ENCODE measurements around the gene GIMAP6.
"Not testable (repeated sequence)": the region's sequence is repeated elsewhere in the genome, so short reads cannot be mapped to it uniquely, and the experiment has no call there.

GIMAP6 gene

GRCh38 chr7:150631866-150632864, at the start of gene GIMAP6:
TSS of gene GIMAP6 (minus strand) at chr7:150632385. CDS start at chr7:150630142, 2,243 bp downstream.
- no peak for DNase-seq (ENCODE audit: low spot score)

GRCh38 chr7:150680364-150680763, 48.2 kb upstream of the GIMAP6 start:
- not testable (repeated sequence) for DNase-seq (ENCODE audit: low spot score)

- DNase-seq (ENCODE audit: low spot score) = not testable (repeated sequence)
These were observed 46.4 kb upstream of the GIMAP6 start for GRCh38 chr7:150678601-150679000.

GRCh38 chr7:150676854-150677253, 44.7 kb upstream of the GIMAP6 start:
- DNase-seq (ENCODE audit: low spot score) = not testable (repeated sequence)

- not testable (repeated sequence) for DNase-seq (ENCODE audit: low spot score)
These were observed 44.1 kb upstream of the GIMAP6 start for GRCh38 chr7:150676276-150676675.

GRCh38 chr7:150675714-150676113, 43.5 kb upstream of the GIMAP6 start:
- no peak for DNase-seq (ENCODE audit: low spot score)

- DNase-seq (ENCODE audit: low spot score) = not testable (repeated sequence)
These were observed 39.8 kb upstream of the GIMAP6 start for GRCh38 chr7:150671798-150672585.

- DNase-seq (ENCODE audit: low spot score) = no peak
These were observed 36.8 kb upstream of the GIMAP6 start for GRCh38 chr7:150668977-150669376.

- no peak for DNase-seq (ENCODE audit: low spot score)
These were observed 36.3 kb upstream of the GIMAP6 start for GRCh38 chr7:150668472-150668911.

- no peak for DNase-seq (ENCODE audit: low spot score)
These were observed 34.2 kb upstream of the GIMAP6 start for GRCh38 chr7:150666412-150666811.

- no peak for DNase-seq (ENCODE audit: low spot score)
These were observed 33.7 kb upstream of the GIMAP6 start for GRCh38 chr7:150665896-150666295.

GRCh38 chr7:150665089-150665748, 33.0 kb upstream of the GIMAP6 start:
- DNase-seq (ENCODE audit: low spot score) = no peak

- DNase-seq (ENCODE audit: low spot score) = no peak
These were observed 31.8 kb upstream of the GIMAP6 start for GRCh38 chr7:150663802-150664494.

- not testable (repeated sequence) for DNase-seq (ENCODE audit: low spot score)
These were observed 30.6 kb upstream of the GIMAP6 start for GRCh38 chr7:150662821-150663220.

GRCh38 chr7:150660939-150661613, 28.9 kb upstream of the GIMAP6 start:
- no peak for DNase-seq (ENCODE audit: low spot score)

GRCh38 chr7:150657526-150657925, 25.3 kb upstream of the GIMAP6 start:
- no peak for DNase-seq (ENCODE audit: low spot score)

- no peak for DNase-seq (ENCODE audit: low spot score)
These were observed 23.9 kb upstream of the GIMAP6 start for GRCh38 chr7:150656047-150656446.

GRCh38 chr7:150654692-150655091, 22.5 kb upstream of the GIMAP6 start:
- no peak for DNase-seq (ENCODE audit: low spot score)

GRCh38 chr7:150649080-150649385, 16.8 kb upstream of the GIMAP6 start:
- DNase-seq (ENCODE audit: low spot score) = no peak

- no peak for DNase-seq (ENCODE audit: low spot score)
These were observed 16.3 kb upstream of the GIMAP6 start for GRCh38 chr7:150648353-150649079.
